Esophagus muscularis mucosa (tissue), 3 donors: Measurements from ENCODE around the gene TMEM109.

Experiments
- CTCF ChIP-seq, 3 experiments: fragments of 200-600 bp in 2 of 3; fragments of 450-650 bp in 1 of 3; sonication (generic) in 2 of 3; IDR thresholded peaks; one replicate each; pipeline ENCODE4 v1.5.1; 2017 to 2019; ENCODE audit warnings: antibody characterized with exemption in 3 of 3, mild to moderate bottlenecking in 2 of 3, moderate library complexity in 1 of 3
- POLR2A ChIP-seq: fragments of 450-650 bp; IDR thresholded peaks from one replicate; pipeline ENCODE4 v1.6.1; 2017; ENCODE audit warnings: antibody characterized with exemption, moderate library complexity, mild to moderate bottlenecking, low read depth
- POLR2AphosphoS5 ChIP-seq, 2 donors: sonication (generic); formaldehyde crosslinking; IDR thresholded peaks; one replicate each; pipeline ENCODE4 v1.6.1; 2017; ENCODE audit warnings: antibody characterized with exemption in 2 of 2

DNA sequence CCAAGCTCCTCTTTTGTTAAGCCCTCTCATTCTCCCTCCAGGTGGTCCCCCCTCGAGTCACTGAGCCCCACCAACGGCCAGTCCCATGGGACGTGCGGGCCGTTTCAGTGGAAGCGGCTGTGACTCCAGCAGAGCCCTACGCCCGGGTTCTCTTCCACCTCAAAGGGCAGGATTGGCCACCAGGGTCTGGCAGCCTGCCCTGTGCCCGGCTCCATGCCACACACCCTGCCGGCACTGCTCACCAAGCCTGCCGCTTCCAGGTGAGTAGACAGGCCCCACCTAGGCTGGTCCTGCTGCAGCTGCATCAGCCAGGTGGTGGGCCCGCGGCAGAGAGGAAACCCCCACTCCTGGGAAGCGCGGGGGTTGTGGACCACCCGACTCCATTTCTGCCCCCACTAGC lies 13.6 kb downstream of the TMEM109 start:
- no peak for TF ChIP-seq POLR2A
- TF ChIP-seq CTCF (IDR thresholded peaks at IDR 0.05) = no peak
- no peak for TF ChIP-seq POLR2AphosphoS5 (IDR thresholded peaks at IDR 0.05)
